Smooth muscle cell of the coronary artery (primary cell): ENCODE measurements around the gene BPIFB1. TPM values are rescaled to one million over a fixed set of nuclear protein-coding genes. Genes with fewer than 3 reads are reported as not detected.

ENCODE experiments used
- total RNA-seq: library from RNA; depleted of rRNA; stranded (reverse); fragments of >200 nt; gene quantifications from 2 replicates; pipeline ENCODE4 v1.2.3, GENCODE V29; 2014; ENCODE audit warnings: low replicate concordance

The BPIFB1 gene, protein sequence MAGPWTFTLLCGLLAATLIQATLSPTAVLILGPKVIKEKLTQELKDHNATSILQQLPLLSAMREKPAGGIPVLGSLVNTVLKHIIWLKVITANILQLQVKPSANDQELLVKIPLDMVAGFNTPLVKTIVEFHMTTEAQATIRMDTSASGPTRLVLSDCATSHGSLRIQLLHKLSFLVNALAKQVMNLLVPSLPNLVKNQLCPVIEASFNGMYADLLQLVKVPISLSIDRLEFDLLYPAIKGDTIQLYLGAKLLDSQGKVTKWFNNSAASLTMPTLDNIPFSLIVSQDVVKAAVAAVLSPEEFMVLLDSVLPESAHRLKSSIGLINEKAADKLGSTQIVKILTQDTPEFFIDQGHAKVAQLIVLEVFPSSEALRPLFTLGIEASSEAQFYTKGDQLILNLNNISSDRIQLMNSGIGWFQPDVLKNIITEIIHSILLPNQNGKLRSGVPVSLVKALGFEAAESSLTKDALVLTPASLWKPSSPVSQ
- total RNA-seq, result not detected in 2 replicates

DNA sequence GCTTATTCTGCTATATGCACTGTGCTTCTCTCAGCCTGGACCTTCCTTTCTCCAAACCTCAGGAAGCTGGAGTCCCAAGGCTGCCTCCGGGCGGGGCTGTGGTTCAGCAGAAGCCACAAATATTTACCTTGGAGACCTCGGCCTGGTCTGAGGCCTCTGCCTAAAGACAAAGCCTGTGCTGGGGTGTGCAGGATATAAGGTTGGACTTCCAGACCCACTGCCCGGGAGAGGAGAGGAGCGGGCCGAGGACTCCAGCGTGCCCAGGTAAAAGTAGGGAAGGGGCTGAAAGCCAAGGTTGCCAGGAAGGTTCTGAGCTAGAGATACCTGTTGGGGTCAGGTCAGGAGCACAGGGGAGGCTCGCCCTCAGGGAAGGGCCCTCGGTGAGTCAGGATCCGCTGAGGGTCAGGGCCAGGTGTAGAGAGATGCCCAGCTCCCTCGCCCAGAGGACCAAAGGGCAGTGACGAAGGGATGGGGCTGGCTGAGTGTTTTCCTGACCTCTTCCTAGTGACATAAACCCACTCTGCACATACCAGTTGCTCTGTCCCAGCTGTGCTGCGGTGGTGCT, at the start of gene BPIFB1:
BPIFB1 (plus strand) TSS at position 224 of the 565 bp plus-strand sequence. CDS start 2,860 bp downstream, outside the sequence.

DNA sequence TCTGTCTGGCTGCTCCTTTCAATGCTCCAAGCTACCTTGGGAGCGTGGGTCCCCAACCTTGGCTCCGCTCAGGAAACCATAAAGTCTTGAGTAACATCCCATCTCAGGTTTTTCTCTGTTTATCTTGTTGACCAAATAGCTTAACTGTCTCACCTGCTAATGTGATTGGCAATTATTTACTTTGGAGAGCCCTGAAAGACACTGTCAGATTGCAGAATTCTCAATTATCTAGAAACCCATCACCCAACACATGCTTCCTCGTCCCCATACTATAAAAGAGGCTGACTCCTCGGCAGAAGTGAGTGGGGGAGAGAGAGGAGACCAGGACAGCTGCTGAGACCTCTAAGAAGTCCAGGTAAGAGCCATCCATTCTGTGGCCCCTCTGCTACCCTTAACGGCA, 47.3 kb upstream of the BPIFB1 start, which contains the start of gene BPIFA1:
BPIFA1 (plus strand) TSS at position 301 of the 400 bp plus-strand sequence. CDS start 1,716 bp downstream, outside the sequence.

Other genes starting within 250 kb of the BPIFB1 start
- not detected in 2 replicates for gene BPIFB3, start 229.3 kb upstream of the BPIFB1 start, total RNA-seq
- gene BPIFB4, start 203.6 kb upstream of the BPIFB1 start, total RNA-seq, result 0.23 TPM in 1 of 2 replicates, not detected in the other
- not detected in 2 replicates for gene BPIFA2, start 115.1 kb upstream of the BPIFB1 start, total RNA-seq
- not detected in 2 replicates for gene BPIFA3, start 65.9 kb upstream of the BPIFB1 start, total RNA-seq
- not detected in 2 replicates for gene BPIFA1, start 47.2 kb upstream of the BPIFB1 start, total RNA-seq
- gene CDK5RAP1, start 118.3 kb downstream of the BPIFB1 start, total RNA-seq, result 19.5 and 20.0 TPM in 2 replicates
- 27.0 and 40.6 TPM in 2 replicates for gene SNTA1, start 160.5 kb downstream of the BPIFB1 start, total RNA-seq
- 3.3 and 8.5 TPM in 2 replicates for gene CBFA2T2, start 206.9 kb downstream of the BPIFB1 start, total RNA-seq